NCI-H187 (cell line): ENCODE results near the gene CA5A.
A peak's percentile ranks its signal among the peaks of the same experiment; 100 is the strongest.
"Not testable (repeated sequence)": the region's sequence is repeated elsewhere in the genome, so short reads cannot be mapped to it uniquely, and the experiment has no call there.

Source experiments
- DNase-seq, 2 experiments: peaks; one replicate each; lab custom pipeline; 2025; lab: John Stamatoyannopoulos, UW

Gene CA5A

GRCh38 chr16:87894005-87894404 is 42.3 kb downstream of the CA5A start:
- DNase-seq = not testable (repeated sequence)

- no peak for DNase-seq
Measured at GRCh38 chr16:87891764-87892163, 44.6 kb downstream of the CA5A start.

- DNase-seq = not testable (repeated sequence)
Measured at GRCh38 chr16:87889762-87890161, 46.6 kb downstream of the CA5A start.

GRCh38 chr16:87888346-87888745 is 48.0 kb downstream of the CA5A start:
- not testable (repeated sequence) for DNase-seq

GRCh38 chr16:87887931-87888330 is 48.4 kb downstream of the CA5A start:
- DNase-seq = not testable (repeated sequence)

GRCh38 chr16:87885371-87885967 is 50.9 kb downstream of the CA5A start:
- not testable (repeated sequence) for DNase-seq

- DNase-seq = no peak
Measured at GRCh38 chr16:87882436-87883019, 53.8 kb downstream of the CA5A start.

GRCh38 chr16:87881324-87882200 is 54.8 kb downstream of the CA5A start:
- DNase-seq = no peak

GRCh38 chr16:87880117-87880696 is 56.1 kb downstream of the CA5A start:
- DNase-seq = no peak

GRCh38 chr16:87879411-87880013 is 56.8 kb downstream of the CA5A start:
- not testable (repeated sequence) for DNase-seq

- DNase-seq = no peak
Measured at GRCh38 chr16:87878704-87879103, 57.6 kb downstream of the CA5A start.

- no peak for DNase-seq
Measured at GRCh38 chr16:87877942-87878507, 58.3 kb downstream of the CA5A start.

- no peak for DNase-seq
Measured at GRCh38 chr16:87874639-87875427, 61.5 kb downstream of the CA5A start.

GRCh38 chr16:87870418-87871291 is 65.7 kb downstream of the CA5A start:
- not testable (repeated sequence) for DNase-seq

GRCh38 chr16:87869879-87870417 is 66.4 kb downstream of the CA5A start:
- not testable (repeated sequence) for DNase-seq

GRCh38 chr16:87869061-87869878 is 67.1 kb downstream of the CA5A start, which contains the start of gene SLC7A5:
SLC7A5 (minus strand) TSS chr16:87869507; CDS start chr16:87869422, 85 bp downstream.
- peak in 1 of 2 experiments; percentile 20 for DNase-seq

GRCh38 chr16:87868254-87869029 is 67.9 kb downstream of the CA5A start:
- DNase-seq = not testable (repeated sequence)
